SU-DHL-6 (cell line): ENCODE data around the gene EPS8L1.

Source experiments
- EZH2phosphoT487 ChIP-seq: fragments of 200-600 bp; sonication (generic), shearing (Covaris generic); conservative IDR thresholded peaks from 2 replicates; pipeline ENCODE4 v1.6.1; 2018; ENCODE audit warnings: mild to moderate bottlenecking, antibody characterized with exemption, low read length, moderate library complexity, mixed read lengths
- TF ChIP-seq, protein P1 (sequence below): fragments of 200-600 bp; sonication (generic); IDR thresholded peaks from one replicate; pipeline ENCODE4 v1.5.1; 2017; ENCODE audit warnings: antibody characterized with exemption, mild to moderate bottlenecking, low read length, moderate library complexity; ENCODE audit not compliant: insufficient read depth, poor library complexity, severe bottlenecking

DNA sequence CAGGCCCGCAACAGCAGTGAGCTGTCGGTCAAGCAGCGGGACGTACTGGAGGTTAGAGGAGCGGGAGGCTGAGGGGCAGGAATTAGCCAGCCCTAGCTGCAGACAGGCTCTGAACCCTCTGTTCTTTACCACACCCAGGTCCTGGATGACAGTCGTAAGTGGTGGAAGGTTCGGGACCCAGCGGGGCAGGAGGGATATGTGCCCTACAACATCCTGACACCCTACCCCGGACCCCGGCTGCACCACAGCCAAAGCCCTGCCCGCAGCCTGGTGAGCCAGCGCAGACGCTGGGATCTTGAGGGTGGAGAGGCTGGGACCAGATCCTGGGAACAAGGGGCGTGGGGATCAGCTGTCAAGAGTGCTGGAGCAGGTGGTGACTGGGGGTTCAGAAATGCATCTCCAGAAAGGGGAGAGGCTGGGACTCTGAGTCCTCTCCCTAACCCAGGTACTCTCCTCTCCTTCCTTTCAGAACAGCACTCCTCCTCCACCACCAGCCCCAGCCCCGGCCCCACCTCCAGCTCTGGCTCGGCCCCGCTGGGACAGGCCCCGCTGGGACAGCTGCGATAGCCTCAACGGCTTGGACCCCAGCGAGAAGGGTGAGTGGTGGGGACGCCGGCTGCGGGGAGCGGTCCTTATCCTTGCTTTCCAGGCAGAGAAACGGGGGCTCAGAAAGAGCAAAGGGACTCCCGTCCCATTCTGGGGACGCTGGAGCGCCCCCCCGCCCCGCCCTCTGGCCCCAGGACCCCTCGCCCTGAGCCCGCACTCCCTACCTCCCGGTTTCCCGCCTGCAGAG lies 10.4 kb downstream of the EPS8L1 start:
- TF ChIP-seq EZH2phosphoT487 = no peak
- TF ChIP-seq, protein P1, sequence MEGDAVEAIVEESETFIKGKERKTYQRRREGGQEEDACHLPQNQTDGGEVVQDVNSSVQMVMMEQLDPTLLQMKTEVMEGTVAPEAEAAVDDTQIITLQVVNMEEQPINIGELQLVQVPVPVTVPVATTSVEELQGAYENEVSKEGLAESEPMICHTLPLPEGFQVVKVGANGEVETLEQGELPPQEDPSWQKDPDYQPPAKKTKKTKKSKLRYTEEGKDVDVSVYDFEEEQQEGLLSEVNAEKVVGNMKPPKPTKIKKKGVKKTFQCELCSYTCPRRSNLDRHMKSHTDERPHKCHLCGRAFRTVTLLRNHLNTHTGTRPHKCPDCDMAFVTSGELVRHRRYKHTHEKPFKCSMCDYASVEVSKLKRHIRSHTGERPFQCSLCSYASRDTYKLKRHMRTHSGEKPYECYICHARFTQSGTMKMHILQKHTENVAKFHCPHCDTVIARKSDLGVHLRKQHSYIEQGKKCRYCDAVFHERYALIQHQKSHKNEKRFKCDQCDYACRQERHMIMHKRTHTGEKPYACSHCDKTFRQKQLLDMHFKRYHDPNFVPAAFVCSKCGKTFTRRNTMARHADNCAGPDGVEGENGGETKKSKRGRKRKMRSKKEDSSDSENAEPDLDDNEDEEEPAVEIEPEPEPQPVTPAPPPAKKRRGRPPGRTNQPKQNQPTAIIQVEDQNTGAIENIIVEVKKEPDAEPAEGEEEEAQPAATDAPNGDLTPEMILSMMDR = no peak
